Measurements from ENCODE around the gene BOD1L1. TPM values are rescaled to one million over a fixed set of nuclear protein-coding genes. Genes with fewer than 3 reads are reported as not detected.

BOD1L1 gene
- 10 to 100 TPM; 22.9 to 24.9 (median 24.6) TPM for total RNA-seq (2021; fragmentation: NEBNext Ultra II Directional; extraction: Animal tissue kit (Norgen Biotek cat#: 25700))
- long read RNA-seq, partial matches to known transcripts: 5 of 10 reads
- long read RNA-seq, other reads (novel, unspliced or antisense): 5 of 10 reads

DNA sequence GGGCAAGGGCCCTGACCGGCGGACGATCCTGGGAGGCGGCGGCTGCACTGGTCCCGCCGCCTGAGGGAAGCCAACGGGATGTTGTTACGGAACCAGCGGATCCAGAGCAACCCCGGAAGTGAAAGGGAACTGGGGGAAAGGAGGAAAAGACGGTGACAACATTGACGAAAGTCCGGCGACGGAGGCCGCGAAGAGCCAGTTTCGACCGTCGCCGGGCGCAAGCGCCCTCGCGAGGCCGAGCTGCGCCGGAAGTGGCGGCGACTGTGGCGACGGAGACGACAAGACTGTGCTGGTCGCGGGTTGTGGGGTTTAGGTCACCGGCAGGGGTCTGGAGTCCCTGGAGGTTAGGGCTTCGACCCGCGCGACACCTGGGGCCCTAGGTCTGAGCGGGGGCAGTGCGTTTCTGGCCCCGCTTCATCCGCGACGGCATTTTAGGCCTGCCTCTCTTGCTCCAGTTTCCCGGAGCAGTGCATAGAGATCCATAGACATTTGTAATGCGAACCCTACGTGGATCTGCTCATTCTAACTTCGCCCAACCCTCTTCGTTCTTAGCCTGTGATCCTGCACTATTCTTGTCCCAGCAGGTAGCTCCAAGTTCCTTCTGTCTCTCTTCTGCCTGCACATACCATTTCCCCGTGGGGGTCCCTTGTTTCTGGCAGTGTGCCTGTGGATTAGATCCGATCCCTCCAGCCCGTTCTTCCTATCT lies at the start of gene BOD1L1:
Gene BOD1L1 (minus strand): TSS at position 120 of the 706 bp plus-strand sequence. CDS start 138 bp downstream, outside the sequence.
- TF ChIP-seq, protein P1, sequence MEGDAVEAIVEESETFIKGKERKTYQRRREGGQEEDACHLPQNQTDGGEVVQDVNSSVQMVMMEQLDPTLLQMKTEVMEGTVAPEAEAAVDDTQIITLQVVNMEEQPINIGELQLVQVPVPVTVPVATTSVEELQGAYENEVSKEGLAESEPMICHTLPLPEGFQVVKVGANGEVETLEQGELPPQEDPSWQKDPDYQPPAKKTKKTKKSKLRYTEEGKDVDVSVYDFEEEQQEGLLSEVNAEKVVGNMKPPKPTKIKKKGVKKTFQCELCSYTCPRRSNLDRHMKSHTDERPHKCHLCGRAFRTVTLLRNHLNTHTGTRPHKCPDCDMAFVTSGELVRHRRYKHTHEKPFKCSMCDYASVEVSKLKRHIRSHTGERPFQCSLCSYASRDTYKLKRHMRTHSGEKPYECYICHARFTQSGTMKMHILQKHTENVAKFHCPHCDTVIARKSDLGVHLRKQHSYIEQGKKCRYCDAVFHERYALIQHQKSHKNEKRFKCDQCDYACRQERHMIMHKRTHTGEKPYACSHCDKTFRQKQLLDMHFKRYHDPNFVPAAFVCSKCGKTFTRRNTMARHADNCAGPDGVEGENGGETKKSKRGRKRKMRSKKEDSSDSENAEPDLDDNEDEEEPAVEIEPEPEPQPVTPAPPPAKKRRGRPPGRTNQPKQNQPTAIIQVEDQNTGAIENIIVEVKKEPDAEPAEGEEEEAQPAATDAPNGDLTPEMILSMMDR (IDR thresholded peaks at IDR 0.05): peak; percentile 74
- DNase-seq: peak; percentile 85
- peak within 1 kb of the TSS; percentile 97 for H3K27ac Mint-ChIP-seq
- peaks cover 32% of the 10 kb centered on the region for H3K4me1 Mint-ChIP-seq (ENCODE audit: low read depth)
- H3K4me3 Mint-ChIP-seq: peak within 1 kb of the TSS; percentile 96
- H3K27me3 Mint-ChIP-seq (ENCODE audit: insufficient read depth): peaks cover 8% of the 10 kb centered on the region
- H3K36me3 Mint-ChIP-seq (ENCODE audit: low read depth): peaks cover 7% of the 10 kb centered on the region
- no peaks in the 10 kb centered on the region for H3K9me3 Mint-ChIP-seq

DNA sequence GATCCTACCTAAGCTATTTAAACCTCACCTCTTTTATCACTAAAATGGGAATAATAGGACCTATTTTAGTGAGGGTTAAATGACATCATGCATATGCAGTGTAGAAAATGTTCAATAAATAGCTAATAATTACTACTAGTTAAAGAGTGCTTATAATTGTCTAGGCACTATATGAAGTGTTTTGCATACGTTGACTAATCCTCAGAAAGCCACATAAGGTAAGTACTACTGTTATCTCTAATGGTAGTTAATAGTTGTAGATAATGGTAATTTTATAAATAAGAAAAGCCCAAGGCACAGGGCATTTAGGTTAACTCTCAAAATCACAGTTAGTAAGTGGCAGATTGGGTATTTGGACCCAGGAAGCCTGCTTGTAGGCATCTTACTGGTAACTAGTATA lies 47.4 kb upstream of the BOD1L1 start:
- H3K4me1 Mint-ChIP-seq (ENCODE audit: low read depth): peaks cover 11% of the 10 kb centered on the region; the same call in 1 of the 2 replicates
- no peak overlapping the region for H3K27ac Mint-ChIP-seq
- no peak for DNase-seq
- peaks cover 20% of the 10 kb centered on the region for H3K9me3 Mint-ChIP-seq
- peaks cover 20% of the 10 kb centered on the region for H3K36me3 Mint-ChIP-seq (ENCODE audit: low read depth)
- H3K27me3 Mint-ChIP-seq (ENCODE audit: insufficient read depth): no peaks in the 10 kb centered on the region; the same call in 1 of the 2 replicates
- TF ChIP-seq, protein P1 (IDR thresholded peaks at IDR 0.05): no peak
- no peak overlapping the region for H3K4me3 Mint-ChIP-seq

DNA sequence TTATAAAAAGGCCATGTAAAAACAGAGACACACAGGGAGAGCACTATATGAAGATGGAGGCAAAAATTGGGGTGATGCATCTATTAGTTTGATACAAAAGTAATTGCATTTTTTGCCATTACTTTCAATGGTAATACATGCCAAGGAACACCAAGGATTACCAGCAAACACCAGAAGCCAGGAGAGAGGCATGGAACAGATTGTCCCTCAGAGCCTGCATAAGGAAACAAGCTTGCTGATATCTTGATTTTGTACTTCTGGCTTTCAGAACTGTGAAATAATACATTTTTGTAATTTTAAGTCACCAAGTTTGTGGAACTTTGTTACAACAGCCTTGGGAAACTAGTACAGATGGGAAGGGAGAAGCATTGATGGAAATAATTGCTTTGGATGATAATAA lies 45.6 kb upstream of the BOD1L1 start:
- Mint-ChIP-seq H3K9me3 (peaks cover 12% of the 10 kb centered on the region), H3K4me3 (no peak overlapping the region), H3K27me3 (ENCODE audit: insufficient read depth) (no peaks in the 10 kb centered on the region; the same call in 1 of the 2 replicates), H3K36me3 (ENCODE audit: low read depth) (peaks cover 17% of the 10 kb centered on the region), H3K27ac (no peak overlapping the region), H3K4me1 (ENCODE audit: low read depth) (peaks cover 6% of the 10 kb centered on the region; the same call in 1 of the 2 replicates)
- DNase-seq: no peak
- TF ChIP-seq, protein P1 (IDR thresholded peaks at IDR 0.05): no peak

DNA sequence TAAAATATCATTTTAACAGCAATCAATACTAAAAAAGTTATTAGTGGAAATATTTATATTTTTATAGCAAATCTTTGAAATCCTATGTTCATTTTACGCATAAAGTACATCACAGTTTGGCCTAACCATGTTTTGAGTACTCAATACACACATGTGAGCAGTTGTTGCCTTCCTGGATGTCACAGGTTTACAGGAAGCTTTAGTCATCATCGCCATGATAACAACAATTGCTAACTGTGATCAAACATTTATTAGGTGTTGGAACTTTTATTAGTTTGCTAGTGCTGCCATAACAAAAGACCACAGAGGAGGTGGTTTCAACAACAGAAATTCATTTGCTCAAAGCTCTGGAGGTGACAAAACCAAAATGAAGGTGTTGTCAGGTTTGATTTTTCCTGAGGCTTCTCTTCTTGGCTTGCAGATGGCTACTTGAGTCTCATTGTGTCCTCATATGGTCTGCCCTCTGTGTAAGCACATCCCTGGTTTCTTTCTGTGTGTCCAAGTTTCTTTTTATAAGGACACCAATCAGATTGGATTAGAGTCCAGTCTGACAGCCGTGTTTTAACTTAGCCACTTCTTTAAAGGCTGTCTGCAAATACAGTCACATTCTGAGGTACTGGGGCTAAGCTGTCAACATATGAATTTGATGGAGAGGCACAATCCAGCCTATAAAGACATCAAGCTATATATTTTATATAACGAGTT lies 43.1 kb upstream of the BOD1L1 start:
- Mint-ChIP-seq H3K4me1 (ENCODE audit: low read depth) (peaks cover 12% of the 10 kb centered on the region), H3K4me3 (no peak overlapping the region), H3K9me3 (peaks cover 5% of the 10 kb centered on the region; the same call in 1 of the 2 replicates), H3K36me3 (ENCODE audit: low read depth) (peaks cover 5% of the 10 kb centered on the region; the same call in 1 of the 2 replicates), H3K27ac (no peak overlapping the region), H3K27me3 (ENCODE audit: insufficient read depth) (no peaks in the 10 kb centered on the region; the same call in 1 of the 2 replicates)
- TF ChIP-seq, protein P1 (IDR thresholded peaks at IDR 0.05): no peak
- DNase-seq: no peak

DNA sequence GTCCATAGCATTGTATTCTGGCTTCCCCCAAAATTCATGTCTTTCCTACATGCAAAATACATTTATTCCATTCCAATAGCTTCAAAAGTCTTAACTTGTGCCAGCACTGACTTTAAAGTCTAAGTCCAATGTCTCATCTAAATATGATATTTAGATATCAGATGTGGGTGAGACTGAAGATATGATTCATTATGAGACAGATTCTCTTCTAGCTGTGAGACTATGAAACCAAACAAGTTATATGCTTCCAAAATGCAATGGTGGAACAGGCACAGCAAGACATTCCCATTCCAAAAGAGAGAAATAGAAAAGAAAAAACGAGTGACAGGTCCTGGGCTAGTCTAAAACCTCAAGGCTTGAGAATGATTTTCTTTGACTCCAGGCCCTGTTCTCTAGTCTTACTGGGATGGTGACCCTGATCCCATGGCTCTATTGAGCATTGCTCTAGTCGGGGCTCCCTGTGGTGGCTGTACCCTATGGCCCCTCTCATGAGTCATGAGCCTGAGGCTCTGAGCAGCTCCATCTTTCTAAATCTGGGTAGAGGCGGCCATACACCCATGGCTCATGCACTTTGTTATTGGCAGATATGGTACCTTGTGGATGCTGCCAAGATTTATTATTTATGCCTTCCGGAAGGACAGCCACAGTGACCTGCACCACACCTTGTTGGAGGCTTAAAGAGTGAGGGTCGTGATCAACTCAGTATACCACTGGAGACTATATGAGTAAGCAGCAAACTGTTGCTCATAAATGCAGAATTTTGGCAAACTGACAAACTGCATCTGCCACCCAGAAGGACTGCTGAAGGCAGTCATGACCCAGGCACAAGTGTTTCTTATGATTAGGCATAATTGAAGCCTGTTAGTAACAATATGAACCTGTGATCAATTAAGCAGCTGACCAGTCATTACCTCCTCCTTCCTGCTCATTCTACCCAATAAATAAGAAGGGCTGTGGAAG lies 38.5 kb upstream of the BOD1L1 start:
- DNase-seq: no peak
- Mint-ChIP-seq H3K27me3 (ENCODE audit: insufficient read depth) (peaks cover 3% of the 10 kb centered on the region; the same call in 1 of the 2 replicates), H3K9me3 (no peaks in the 10 kb centered on the region; the same call in 1 of the 2 replicates), H3K36me3 (ENCODE audit: low read depth) (no peaks in the 10 kb centered on the region), H3K27ac (no peak overlapping the region), H3K4me3 (no peak overlapping the region), H3K4me1 (ENCODE audit: low read depth) (peaks cover 12% of the 10 kb centered on the region)
- TF ChIP-seq, protein P1 (IDR thresholded peaks at IDR 0.05): no peak
